Testis (tissue), 2 donors: ENCODE measurements around the gene ZNF462.

ENCODE experiments used
- CTCF ChIP-seq, 3 experiments: fragments of 450-650 bp in 2 of 3; fragments of 200-600 bp in 1 of 3; sonication (generic) in 1 of 3; IDR thresholded peaks; one replicate each; pipeline ENCODE4 v1.5.1; 2016 to 2019; ENCODE audit warnings: antibody characterized with exemption in 3 of 3, mild to moderate bottlenecking in 2 of 3, moderate library complexity in 1 of 3
- POLR2A ChIP-seq: fragments of 450-650 bp; IDR thresholded peaks from one replicate; pipeline ENCODE4 v1.6.1; 2017; ENCODE audit warnings: antibody characterized with exemption, mild to moderate bottlenecking, moderate library complexity

GRCh38 chr9:106929471-106930177, 66.7 kb downstream of the ZNF462 start:
- TF ChIP-seq CTCF (IDR thresholded peaks at IDR 0.05) (no peak), POLR2A (no peak)
